Measurements from ENCODE around the gene ANKFN1.

DNA sequence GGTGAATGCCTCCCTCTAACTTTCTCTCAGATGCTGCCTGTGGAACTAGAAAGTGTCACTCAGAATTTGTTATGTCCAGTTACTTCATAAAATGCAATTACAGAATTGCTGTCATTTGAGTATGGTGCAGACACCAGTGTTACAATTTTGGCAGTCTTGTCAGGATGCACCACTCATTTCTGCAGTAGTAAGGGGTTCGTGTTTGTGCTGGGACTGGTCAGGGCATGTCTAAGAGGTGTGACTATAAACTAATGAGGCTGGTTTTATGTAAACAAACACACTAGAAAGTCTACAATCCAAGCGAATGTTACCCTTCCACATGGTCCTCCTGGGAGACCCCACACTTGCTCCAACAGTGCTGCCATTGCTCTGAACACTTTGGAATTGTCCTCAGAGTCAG is 206.2 kb downstream of the ANKFN1 start:
- TF ChIP-seq, protein P1, sequence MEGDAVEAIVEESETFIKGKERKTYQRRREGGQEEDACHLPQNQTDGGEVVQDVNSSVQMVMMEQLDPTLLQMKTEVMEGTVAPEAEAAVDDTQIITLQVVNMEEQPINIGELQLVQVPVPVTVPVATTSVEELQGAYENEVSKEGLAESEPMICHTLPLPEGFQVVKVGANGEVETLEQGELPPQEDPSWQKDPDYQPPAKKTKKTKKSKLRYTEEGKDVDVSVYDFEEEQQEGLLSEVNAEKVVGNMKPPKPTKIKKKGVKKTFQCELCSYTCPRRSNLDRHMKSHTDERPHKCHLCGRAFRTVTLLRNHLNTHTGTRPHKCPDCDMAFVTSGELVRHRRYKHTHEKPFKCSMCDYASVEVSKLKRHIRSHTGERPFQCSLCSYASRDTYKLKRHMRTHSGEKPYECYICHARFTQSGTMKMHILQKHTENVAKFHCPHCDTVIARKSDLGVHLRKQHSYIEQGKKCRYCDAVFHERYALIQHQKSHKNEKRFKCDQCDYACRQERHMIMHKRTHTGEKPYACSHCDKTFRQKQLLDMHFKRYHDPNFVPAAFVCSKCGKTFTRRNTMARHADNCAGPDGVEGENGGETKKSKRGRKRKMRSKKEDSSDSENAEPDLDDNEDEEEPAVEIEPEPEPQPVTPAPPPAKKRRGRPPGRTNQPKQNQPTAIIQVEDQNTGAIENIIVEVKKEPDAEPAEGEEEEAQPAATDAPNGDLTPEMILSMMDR (IDR thresholded peaks at IDR 0.05) = no peak
- no peak for TF ChIP-seq EZH2 (IDR thresholded peaks at IDR 0.05)
